GM18511 (cell line): ENCODE results near the gene PLAC1.

Experiments used
- ATAC-seq: cut with Tn5 transposase; IDR thresholded peaks from one replicate; pipeline ENCODE4 v1.9.1; 2021; ENCODE audit warnings: mild to moderate bottlenecking, moderate library complexity; ENCODE audit not compliant: unreplicated experiment

PLAC1 gene

GRCh38 chrX:134632355-134632754 is 25.9 kb downstream of the PLAC1 start:
- ATAC-seq = no peak

- no peak for ATAC-seq
Observed at GRCh38 chrX:134631426-134632346, 26.6 kb downstream of the PLAC1 start.

GRCh38 chrX:134628663-134629062 is 29.6 kb downstream of the PLAC1 start:
- no peak for ATAC-seq

GRCh38 chrX:134626434-134626833 is 31.8 kb downstream of the PLAC1 start:
- no peak for ATAC-seq

GRCh38 chrX:134625315-134625718 is 33.0 kb downstream of the PLAC1 start:
- ATAC-seq = no peak

- no peak for ATAC-seq
Observed at GRCh38 chrX:134624046-134624430, 34.2 kb downstream of the PLAC1 start.

GRCh38 chrX:134623293-134624045 is 34.8 kb downstream of the PLAC1 start:
- no peak for ATAC-seq

DNA sequence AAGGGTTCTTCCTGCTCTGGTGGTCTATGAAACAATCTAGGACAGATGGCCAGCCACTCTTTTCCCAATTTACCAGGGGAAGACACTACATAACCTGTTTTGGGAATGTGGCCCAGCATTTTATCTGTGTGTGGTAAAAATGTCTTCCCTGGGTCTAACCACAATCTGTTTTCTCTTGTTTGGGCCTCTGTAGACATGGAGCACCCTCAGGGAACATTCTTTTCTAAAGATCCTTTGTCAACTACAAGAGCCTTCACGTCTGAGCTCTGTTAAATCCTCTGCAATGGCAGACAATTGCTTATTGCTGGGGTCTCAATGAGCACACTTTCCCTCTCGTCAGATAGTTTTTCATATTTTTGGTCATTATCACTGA is 35.5 kb downstream of the PLAC1 start:
- ATAC-seq = no peak

DNA sequence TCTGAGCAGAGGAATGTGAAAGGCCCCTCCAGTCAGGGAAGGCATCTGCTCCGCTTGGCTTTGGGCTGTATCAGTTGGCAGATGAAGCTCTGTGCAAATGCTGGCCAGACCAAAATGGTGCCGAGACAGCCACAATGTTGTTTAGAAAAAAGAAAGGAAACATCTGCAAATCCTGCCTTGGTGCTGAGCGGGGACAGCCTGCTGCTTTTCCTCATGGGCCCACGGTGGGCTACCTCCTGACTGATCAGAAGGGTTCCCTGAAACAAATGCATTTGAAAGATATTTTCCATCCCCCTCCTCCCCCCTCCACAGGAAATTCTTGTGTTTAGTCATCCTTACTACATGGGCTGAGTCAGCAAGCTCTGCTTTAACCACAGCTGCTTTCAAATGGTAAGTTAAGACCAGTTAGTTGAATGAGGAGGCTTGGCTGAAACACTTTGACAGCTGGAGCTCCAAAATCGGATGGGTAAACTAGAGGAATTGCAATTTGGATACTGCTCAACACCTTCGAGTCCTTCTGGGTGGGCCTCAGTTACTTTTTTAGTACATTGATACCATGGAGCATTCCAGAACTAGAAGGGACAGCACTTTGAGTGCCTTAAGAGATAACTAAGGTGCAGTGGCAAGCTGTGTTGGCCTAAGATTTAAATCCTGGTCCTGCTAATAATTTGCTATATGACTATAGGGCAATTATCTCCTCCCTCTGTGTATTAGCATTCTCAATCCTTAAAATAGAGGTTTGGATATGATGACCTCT is 36.0 kb downstream of the PLAC1 start:
- peak; percentile 96 for ATAC-seq

- no peak for ATAC-seq
Observed at GRCh38 chrX:134619838-134620237, 38.4 kb downstream of the PLAC1 start.

GRCh38 chrX:134613396-134613795 is 44.9 kb downstream of the PLAC1 start:
- no peak for ATAC-seq

DNA sequence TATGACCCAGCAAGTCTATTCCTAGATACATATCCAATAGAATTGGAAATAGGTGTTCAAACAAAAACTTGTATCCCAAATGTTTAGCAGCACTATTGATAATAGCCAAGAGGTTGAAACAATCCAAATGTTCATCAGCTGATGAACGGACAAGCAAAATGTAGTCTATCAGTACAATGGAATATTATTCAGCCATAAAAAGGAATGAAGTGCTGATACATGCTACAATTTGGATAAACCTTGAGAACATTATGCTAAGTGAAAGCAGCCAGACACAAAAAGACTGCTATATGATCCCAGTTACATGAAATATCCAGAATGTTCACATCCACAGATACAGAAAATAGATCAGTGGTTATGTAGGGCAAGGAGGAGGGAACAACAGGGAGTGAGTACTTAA is 50.1 kb downstream of the PLAC1 start:
- no peak for ATAC-seq

DNA sequence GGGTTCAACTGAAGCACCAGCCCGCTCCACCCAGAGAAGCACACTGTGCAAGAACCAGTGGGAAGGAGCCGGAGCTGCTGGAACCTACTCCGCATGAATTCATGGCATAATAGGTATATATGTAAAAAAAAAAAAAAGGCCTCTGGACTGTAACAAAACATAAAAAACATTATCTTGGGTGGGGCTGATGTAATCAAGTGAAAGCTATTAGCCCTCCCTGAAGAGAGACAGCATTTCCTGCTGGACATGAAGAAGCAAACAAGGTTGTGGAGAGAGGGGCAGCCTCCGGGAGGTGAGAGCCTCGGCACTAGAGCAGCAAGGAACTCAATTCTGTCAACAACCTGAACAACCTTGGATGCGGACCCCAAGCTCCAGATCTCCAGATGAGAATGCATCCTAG is 50.7 kb downstream of the PLAC1 start:
- no peak for ATAC-seq

DNA sequence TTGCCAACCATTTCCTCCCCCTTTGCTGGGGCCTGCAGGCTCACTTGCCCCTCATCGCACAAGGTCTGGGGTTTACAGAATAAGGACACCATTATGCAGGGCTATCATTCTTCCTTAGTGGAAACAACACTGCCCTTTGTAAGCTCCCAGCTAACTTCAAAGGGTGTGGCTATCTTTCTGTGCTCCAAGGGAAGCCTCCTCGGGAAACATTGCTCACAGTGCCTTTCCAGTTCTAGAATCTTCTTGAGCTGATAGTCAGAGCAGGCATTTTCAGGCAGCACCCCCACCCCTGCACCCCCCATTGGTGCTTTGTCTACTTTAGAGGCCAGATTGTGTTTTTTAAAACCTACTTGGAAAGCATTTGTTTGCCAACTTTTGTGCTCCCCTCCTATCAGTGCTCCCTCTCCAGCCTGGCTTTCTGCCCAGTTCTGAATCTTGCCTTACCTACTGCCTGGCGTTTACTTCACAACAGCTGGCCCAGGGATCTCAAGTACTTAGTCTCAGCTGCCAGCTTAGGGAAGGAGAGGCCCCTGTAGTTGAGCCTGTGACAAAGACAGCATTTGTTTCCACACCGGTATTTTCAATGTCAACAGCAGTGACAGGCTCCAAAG is 53.5 kb downstream of the PLAC1 start:
- ATAC-seq = no peak

DNA sequence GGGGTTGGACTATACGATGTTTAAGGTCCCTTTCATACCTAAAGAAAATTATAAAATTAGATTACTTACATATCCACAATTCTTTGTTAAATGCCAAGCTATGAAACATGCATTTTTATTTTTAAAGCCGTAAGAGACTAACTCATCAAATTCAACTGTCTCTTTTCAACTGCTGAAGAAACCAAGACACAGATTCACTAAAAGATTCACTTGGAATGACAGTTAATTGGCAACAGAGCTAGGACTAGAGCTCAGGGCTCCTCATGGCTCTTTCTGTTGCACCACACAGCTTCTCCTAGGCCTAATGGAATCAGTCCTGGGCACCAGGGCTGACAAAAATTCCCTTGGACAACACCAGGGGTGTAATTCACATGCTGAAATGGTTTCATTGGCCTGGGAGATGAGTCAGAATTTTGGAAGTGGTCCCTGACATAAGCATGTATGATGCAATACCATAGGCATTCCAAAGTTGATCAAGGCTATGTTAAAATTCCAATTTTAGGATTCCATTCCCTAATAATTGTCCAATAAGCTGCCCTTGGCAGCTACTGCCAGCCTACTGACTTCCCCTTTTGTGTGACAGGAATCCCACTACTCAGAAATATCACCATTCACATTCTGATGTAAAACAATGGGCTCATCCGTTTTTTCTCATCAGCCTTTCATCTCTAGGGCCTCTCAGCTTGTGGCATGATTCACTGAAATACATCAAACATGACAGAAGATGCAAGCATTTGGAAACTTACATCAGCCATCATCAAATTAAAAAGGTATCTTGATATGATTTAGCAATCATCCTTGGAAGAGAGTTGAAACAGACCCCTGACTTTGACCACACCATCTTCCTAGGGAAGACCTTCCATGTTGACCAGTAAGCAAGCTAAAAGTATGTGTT is 54.2 kb downstream of the PLAC1 start:
- ATAC-seq = no peak

GRCh38 chrX:134602410-134602809 is 55.9 kb downstream of the PLAC1 start:
- no peak for ATAC-seq

DNA sequence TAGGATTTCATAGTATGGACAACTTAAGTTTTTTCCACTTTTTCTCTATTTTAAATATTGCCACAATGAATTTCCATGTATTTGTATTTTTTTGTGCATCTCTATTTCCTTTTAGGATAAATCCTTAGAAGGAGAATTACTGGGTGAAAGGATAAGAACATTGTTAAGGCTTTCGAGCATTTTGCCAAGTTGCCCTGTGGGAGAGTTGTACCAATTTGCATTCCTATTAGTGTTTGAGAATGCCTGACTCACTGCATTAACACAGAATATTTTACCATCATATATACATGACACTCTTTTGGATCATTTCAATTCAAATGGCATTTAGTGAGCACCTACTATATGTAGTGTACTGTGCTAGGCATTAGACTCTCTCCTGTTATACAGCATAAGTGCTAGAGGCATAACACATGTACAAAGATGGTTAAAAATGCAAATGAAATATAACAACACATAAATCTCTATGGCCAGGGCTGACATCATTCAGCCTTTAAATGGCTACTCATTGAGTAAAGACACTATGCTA is 57.0 kb downstream of the PLAC1 start:
- no peak for ATAC-seq

- no peak for ATAC-seq
Observed at GRCh38 chrX:134600714-134601113, 57.6 kb downstream of the PLAC1 start.

GRCh38 chrX:134599184-134599914 is 58.9 kb downstream of the PLAC1 start:
- ATAC-seq = no peak
